Right atrium auricular region (tissue), 2 donors: ENCODE measurements around the gene MGAT5. TPM values are rescaled to one million over a fixed set of nuclear protein-coding genes. Genes with fewer than 3 reads are reported as not detected.

ENCODE experiments used
- DNase-seq: peaks from one replicate; pipeline ENCODE4 v3.0.0-alpha.2; 2019; ENCODE audit warnings: low spot score
- H3K27ac ChIP-seq, 2 donors: fragments of 200-600 bp; sonication (generic); 1 replicate in 1 of 2; 2 replicates in 1 of 2; pipeline ENCODE4 v1.5.1; 2016 to 2019
- H3K27me3 ChIP-seq, 2 donors: fragments of 200-600 bp; sonication (generic); one replicate each; pipeline versions ENCODE4 v1.5.1 to v1.6.0; 2017 to 2019
- H3K36me3 ChIP-seq: fragments of 200-600 bp; sonication (generic); one replicate; pipeline ENCODE4 v1.5.1; 2016
- H3K4me1 ChIP-seq, 2 donors: fragments of 200-600 bp; sonication (generic); one replicate each; pipeline versions ENCODE4 v1.5.1 to v1.6.0; 2017 to 2019
- H3K4me3 ChIP-seq, 2 donors: fragments of 200-600 bp; sonication (generic); 1 replicate in 1 of 2; 2 replicates in 1 of 2; pipeline ENCODE4 v1.5.1; 2017 to 2019; ENCODE audit warnings: mild to moderate bottlenecking in 1 of 2, moderate library complexity in 1 of 2
- H3K9me3 ChIP-seq, 2 donors: fragments of 200-600 bp; sonication (generic); one replicate each; pipeline ENCODE4 v1.5.1; 2019
- CTCF ChIP-seq, 2 donors: fragments of 200-600 bp; sonication (generic); IDR thresholded peaks; one replicate each; pipeline ENCODE4 v1.5.1; 2019; ENCODE audit warnings: antibody characterized with exemption in 2 of 2
- total RNA-seq, 2 donors: library from RNA; depleted of rRNA; stranded (reverse); fragments of >200 nt; gene quantifications; one replicate each; pipeline ENCODE4 v1.1.0, GENCODE V29; 2016

Gene MGAT5
- total RNA-seq, 2 donors from 2014 or later, result 56.9 to 91.0 TPM

GRCh38 chr2:134307334-134307733 lies 53.5 kb downstream of the MGAT5 start:
- H3K27ac ChIP-seq, result peak overlapping the region in 1 of 2 donors; percentile 18
- no peak for TF ChIP-seq CTCF (IDR thresholded peaks at IDR 0.05)
- H3K9me3 ChIP-seq, result no peaks in the 10 kb centered on the region
- H3K27me3 ChIP-seq, result no peaks in the 10 kb centered on the region
- no peak for DNase-seq
- H3K4me1 ChIP-seq, result peaks cover 0 to 47% of the 10 kb centered on the region in 2 donors
- H3K36me3 ChIP-seq, result no peaks in the 10 kb centered on the region
- H3K4me3 ChIP-seq, result no peak overlapping the region

DNA sequence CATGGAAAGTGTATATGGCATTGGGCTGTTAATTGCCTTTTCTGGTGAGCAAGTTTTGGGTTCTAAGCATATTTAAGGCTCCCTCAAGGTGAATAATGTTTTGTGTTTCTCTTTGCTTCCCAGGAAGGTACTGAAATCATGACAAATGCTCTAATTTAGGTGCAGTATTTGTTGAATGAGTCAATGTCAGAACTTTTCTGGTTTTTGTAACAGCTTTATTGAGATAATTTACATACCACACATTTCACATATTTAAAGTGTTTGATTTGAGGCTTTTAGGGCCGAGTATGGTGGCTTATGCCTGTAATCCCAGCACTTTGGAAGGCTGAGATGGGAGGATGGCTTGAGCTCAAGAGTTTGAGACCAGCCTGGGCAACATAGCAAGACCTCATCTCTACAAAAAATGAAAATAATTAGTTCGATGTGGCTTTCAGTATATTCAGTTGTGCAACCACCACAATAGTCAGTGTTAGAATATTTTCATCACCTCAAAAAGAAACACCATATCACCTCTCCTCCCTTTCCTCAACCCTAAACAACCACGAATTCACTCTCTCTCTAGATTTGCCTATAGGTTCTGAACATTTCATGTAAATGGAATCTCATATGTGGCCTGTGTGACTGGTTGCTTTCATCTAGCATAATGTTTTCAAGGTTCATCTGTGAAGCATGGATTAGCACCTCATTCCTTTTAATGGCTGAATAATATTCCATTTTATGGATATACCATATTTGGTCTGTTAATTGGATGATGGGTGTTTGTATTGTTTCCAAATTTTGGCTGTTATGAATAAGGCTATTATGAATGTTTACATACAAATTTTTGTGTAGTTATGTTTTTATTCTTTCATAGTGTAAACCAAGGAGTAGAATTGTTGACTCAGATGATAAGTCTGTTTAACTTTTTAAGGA lies 54.9 kb downstream of the MGAT5 start:
- DNase-seq, result no peak
- no peaks in the 10 kb centered on the region for H3K9me3 ChIP-seq
- no peak overlapping the region for H3K27ac ChIP-seq
- no peak overlapping the region for H3K4me3 ChIP-seq
- peaks cover 0 to 54% of the 10 kb centered on the region in 2 donors for H3K4me1 ChIP-seq
- H3K27me3 ChIP-seq, result no peaks in the 10 kb centered on the region
- H3K36me3 ChIP-seq, result no peaks in the 10 kb centered on the region
- no peak for TF ChIP-seq CTCF (IDR thresholded peaks at IDR 0.05)

- no peak for TF ChIP-seq CTCF (IDR thresholded peaks at IDR 0.05)
- H3K36me3 ChIP-seq, result no peaks in the 10 kb centered on the region
- H3K27me3 ChIP-seq, result no peaks in the 10 kb centered on the region
- H3K9me3 ChIP-seq, result no peaks in the 10 kb centered on the region
- peaks cover 0 to 60% of the 10 kb centered on the region in 2 donors for H3K4me1 ChIP-seq
- H3K4me3 ChIP-seq, result no peak overlapping the region
- DNase-seq, result no peak
- no peak overlapping the region for H3K27ac ChIP-seq
Measured at GRCh38 chr2:134310107-134311079, 56.5 kb downstream of the MGAT5 start.

DNA sequence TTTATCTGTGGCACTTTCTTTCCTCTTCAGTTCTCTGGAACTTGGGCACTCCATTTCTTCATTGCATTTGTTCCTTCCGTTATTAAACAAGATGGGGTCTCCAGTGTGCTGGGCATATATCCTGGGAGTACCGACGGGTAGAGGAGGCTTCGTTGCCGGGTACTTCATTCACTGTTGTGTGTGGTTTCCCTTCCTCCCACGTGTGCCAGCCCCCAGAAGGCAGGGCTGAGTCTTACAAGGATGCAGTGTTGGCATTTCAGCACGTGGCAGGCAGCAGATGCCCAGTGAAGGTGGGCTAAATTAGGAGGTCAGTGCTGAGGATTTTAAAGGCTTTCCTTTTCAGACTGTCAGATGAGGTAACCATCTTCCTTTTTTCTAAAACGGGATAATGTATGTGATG lies 58.6 kb downstream of the MGAT5 start:
- no peak overlapping the region for H3K27ac ChIP-seq
- no peaks in the 10 kb centered on the region for H3K27me3 ChIP-seq
- H3K36me3 ChIP-seq, result peaks cover 1% of the 10 kb centered on the region
- peaks cover 0 to 57% of the 10 kb centered on the region in 2 donors for H3K4me1 ChIP-seq
- TF ChIP-seq CTCF (IDR thresholded peaks at IDR 0.05), result no peak
- no peaks in the 10 kb centered on the region for H3K9me3 ChIP-seq
- DNase-seq, result no peak
- H3K4me3 ChIP-seq, result no peak overlapping the region

DNA sequence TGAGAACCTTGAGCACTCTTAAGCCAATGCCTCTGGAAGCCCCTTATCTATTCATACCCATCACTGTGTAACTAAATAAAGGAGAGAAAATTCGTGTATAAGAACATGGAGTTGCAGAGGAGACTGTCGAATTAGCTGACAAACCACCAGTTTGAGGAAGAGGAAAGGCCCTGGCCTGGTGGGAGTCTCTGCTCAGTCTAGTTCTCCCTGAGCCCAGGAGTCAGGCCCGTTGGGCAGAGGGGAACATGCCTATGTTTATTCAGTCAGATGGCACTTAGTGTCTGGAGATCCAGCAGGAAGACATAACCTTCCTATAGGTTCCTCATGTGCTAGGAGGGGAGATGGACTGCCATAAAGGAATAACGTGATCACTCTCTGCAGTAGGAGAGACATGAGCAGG lies 60.3 kb downstream of the MGAT5 start:
- Histone ChIP-seq H3K27ac (peak overlapping the region; percentile 41 to 67), H3K36me3 (peaks cover 7% of the 10 kb centered on the region), H3K27me3 (no peaks in the 10 kb centered on the region), H3K4me1 (peaks cover 0 to 54% of the 10 kb centered on the region in 2 donors), H3K9me3 (no peaks in the 10 kb centered on the region), H3K4me3 (no peak overlapping the region)
- no peak for TF ChIP-seq CTCF (IDR thresholded peaks at IDR 0.05)
- no peak for DNase-seq
